ENCODE results near the gene HAP1.
A peak's percentile ranks its signal among the peaks of the same experiment; 100 is the strongest.

GRCh38 chr17:41734139-41734948 lies at the start of gene HAP1:
- TF ChIP-seq CTCF (IDR thresholded peaks at IDR 0.05) (no peak), POLR2AphosphoS5 (IDR thresholded peaks at IDR 0.05; ENCODE audit: low read depth, low read length) (peak; percentile 99), REST (IDR thresholded peaks at IDR 0.05; ENCODE audit: insufficient read depth in 1 of 2, low read depth in 2 of 2, low read length in 1 of 2) (no peak)

Data from Panc1 (cell line).